ENCODE data around the gene ELL2. TPM values are rescaled to one million over a fixed set of nuclear protein-coding genes. Genes with fewer than 3 reads are reported as not detected.

The ELL2 gene
- total and polyA plus RNA-seq, 2 donors (not counting 1 experiment from before 2014, with no cell fraction given), result 7.2 to 27.0 TPM

- no peak for DNase-seq
These were observed 31.3 kb downstream of the ELL2 start for GRCh38 chr5:95930141-95930930.

More at GRCh38 chr5:95930141-95930930, 31.3 kb downstream of the ELL2 start:
- Mint-ChIP-seq H3K4me1 (peaks cover 31% of the 10 kb centered on the region), H3K9me3 (ENCODE audit: insufficient read depth) (no peaks in the 10 kb centered on the region), H3K4me3 (no peak overlapping the region), H3K27me3 (no peaks in the 10 kb centered on the region), H3K27ac (no peak overlapping the region)
- no peak overlapping the region for H3K9ac ChIP-seq (ENCODE audit: low read length)
- H2AFZ ChIP-seq (ENCODE audit: insufficient read depth, low read depth, low read length, poor library complexity, severe bottlenecking), result no peak overlapping the region
- H3K4me3 ChIP-seq (ENCODE audit: control extremely low read depth in 1 of 5, extremely low read depth in 1 of 5, insufficient read depth in 1 of 5, low read depth in 2 of 5, low read length in 4 of 5), result no peak overlapping the region
- H4K20me1 ChIP-seq (ENCODE audit: control insufficient read depth, insufficient read depth, low read length, poor library complexity, severe bottlenecking), result no peaks in the 10 kb centered on the region
- no peak for ATAC-seq (ENCODE audit: low read depth)
- intact Hi-C loops (cut with micrococcal nuclease), result no loop called here
- no peak overlapping the region for H3K4me2 ChIP-seq (replicated peaks; ENCODE audit: low read depth, low read length, poor library complexity, severe bottlenecking)
- ChIA-PET POLR2A (no interaction called here), CTCF (interaction anchor here (0.6 kb wide), 1 partner anchor 59 kb away, joined by 3 read pairs; no protein-coding TSS in a partner anchor)
- peaks cover 4% of the 10 kb centered on the region for H3K79me2 ChIP-seq (ENCODE audit: control insufficient read depth, insufficient read depth, low read length)
- TF ChIP-seq CTCF (IDR thresholded peaks at IDR 0.05) (no peak), EZH2 (IDR thresholded peaks at IDR 0.05; ENCODE audit: borderline replicate concordance, insufficient read depth, low read depth, low read length, poor library complexity, severe bottlenecking) (no peak)
- H3K27me3 ChIP-seq (replicated peaks in 1 of 4; ENCODE audit: control extremely low read depth in 1 of 4, control insufficient read depth in 3 of 4, insufficient read depth in 4 of 4, low read length in 3 of 4), result no peaks in the 10 kb centered on the region
- H3K36me3 ChIP-seq (replicated peaks in 1 of 2; ENCODE audit: control extremely low read depth in 1 of 2, control insufficient read depth in 1 of 2, extremely low read depth in 1 of 2, insufficient read depth in 2 of 2, low read length in 1 of 2), result no peaks in the 10 kb centered on the region
- 100% methylated on average over 1 of the region's 4 CpGs for WGBS (ENCODE audit: insufficient coverage)
- H3K9me3 ChIP-seq (ENCODE audit: control extremely low read depth in 1 of 3, control insufficient read depth in 2 of 3, insufficient read depth in 1 of 3, low read length in 2 of 3), result no peaks in the 10 kb centered on the region
- H3K27ac ChIP-seq (ENCODE audit: low read length in 2 of 2), result no peak overlapping the region
- peaks cover 15% of the 10 kb centered on the region in 2 donors for H3K4me1 ChIP-seq (ENCODE audit: control insufficient read depth in 2 of 2, insufficient read depth in 2 of 2, low read length in 2 of 2)
